Skeletal muscle satellite cell (primary cell): ENCODE data around the gene PSME2.

ENCODE experiments used
- H3K27me3 ChIP-seq: 2 replicates; pipeline ENCODE4 v1.7.0; 2013; ENCODE audit warnings: low read length; ENCODE audit not compliant: control insufficient read depth, insufficient read depth
- H3K36me3 ChIP-seq: 2 replicates; pipeline ENCODE4 v1.7.0; 2013; ENCODE audit warnings: mild to moderate bottlenecking, control low read depth, low read length; ENCODE audit not compliant: insufficient read depth
- H3K4me1 ChIP-seq: 2 replicates; pipeline ENCODE4 v1.7.0; 2013; ENCODE audit warnings: low read length; ENCODE audit not compliant: control insufficient read depth, insufficient read depth
- H3K4me2 ChIP-seq: 2 replicates; pipeline ENCODE4 v1.7.0; 2013; ENCODE audit warnings: mild to moderate bottlenecking, low read length
- H3K4me3 ChIP-seq: 2 replicates; pipeline ENCODE4 v1.7.0; 2013; ENCODE audit warnings: low read length
- H3K9ac ChIP-seq: 2 replicates; pipeline ENCODE4 v1.7.0; 2013; ENCODE audit warnings: mild to moderate bottlenecking, low read depth, low read length, moderate library complexity
- H3K9me3 ChIP-seq: replicated peaks from 2 replicates; pipeline ENCODE4 v1.7.0; 2013; ENCODE audit warnings: mild to moderate bottlenecking, control low read depth, low read length

The PSME2 gene

DNA sequence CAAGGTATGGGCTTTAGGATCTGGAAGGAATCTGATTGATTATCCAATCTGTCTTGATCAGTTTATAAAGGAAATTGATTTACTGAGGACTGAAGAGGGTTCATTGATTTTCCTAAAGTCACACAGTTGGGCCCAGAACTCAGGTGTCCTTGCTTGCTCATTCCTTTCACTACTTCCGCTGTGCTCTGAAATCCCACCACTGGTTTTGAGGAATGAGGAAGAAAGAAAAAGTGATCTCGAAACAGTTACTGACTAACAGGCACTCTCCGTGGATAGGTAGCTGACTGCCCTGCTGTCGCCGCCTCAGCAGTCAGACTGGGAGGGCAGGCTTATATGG is 16.1 kb downstream of the PSME2 start, which contains the start of gene FITM1:
TSS of gene FITM1 (plus strand) at position 280 of the 337 bp plus-strand sequence. CDS start 905 bp downstream, outside the sequence.
- H3K4me2 ChIP-seq, result peak within 1 kb of the TSS; percentile 20
- H3K27me3 ChIP-seq, result no peaks in the 10 kb centered on the region
- no peak within 1 kb of the TSS for H3K4me3 ChIP-seq
- no peaks in the 10 kb centered on the region for H3K36me3 ChIP-seq
- no peaks in the 10 kb centered on the region for H3K9me3 ChIP-seq
- H3K4me1 ChIP-seq, result peaks cover 22% of the 10 kb centered on the region
- H3K9ac ChIP-seq, result no peak within 1 kb of the TSS

DNA sequence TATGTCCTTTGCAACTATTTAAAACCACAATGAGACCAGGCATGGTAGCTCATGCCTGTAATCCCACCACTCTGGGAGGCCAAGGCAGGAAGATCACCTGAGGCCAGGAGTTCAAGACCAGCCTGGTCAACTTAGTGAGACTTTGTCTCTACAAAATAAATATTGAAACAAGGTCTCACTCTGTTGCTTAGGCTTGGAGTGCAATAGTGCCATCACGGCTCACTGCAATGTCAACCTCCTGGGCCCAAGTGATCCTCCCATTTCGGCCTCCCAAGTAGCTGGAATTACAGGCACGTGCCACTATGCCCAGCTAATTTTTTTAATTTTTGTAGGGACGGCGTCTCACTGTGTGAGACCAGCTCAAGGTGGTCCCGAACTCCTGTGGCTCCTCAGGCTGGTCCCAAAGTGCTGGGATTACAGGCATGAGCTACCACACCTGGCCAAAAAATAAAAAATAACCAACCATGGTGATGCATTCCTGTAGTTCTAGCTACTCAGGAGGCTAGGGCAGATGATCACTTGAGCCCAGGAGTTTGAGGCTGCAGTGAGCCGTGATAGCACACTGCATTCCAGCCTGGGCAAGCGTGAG is 16.9 kb downstream of the PSME2 start:
- no peak overlapping the region for H3K9ac ChIP-seq
- H3K36me3 ChIP-seq, result no peaks in the 10 kb centered on the region
- no peaks in the 10 kb centered on the region for H3K9me3 ChIP-seq
- H3K4me3 ChIP-seq, result no peak overlapping the region
- peaks cover 21% of the 10 kb centered on the region for H3K4me1 ChIP-seq
- no peak overlapping the region for H3K4me2 ChIP-seq
- H3K27me3 ChIP-seq, result no peaks in the 10 kb centered on the region

DNA sequence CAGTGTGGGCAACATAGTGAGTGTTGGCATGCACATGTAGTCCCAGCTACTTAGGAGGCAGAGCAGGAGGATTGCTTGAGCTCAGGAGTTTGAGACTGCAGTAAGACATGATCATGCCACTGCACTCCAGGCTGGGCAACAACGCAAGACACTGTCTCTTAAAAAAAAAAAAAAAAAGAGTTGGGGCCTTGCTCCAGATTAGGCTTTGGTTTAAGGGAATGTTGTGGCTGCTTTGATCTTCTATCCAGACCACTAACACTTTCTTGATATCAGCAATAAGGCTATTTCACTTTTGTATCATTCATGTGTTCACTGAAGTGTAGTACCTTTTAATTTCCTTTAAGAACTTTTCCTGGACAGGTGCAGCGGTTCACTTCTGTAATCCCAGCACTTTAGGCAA is 18.7 kb downstream of the PSME2 start:
- no peaks in the 10 kb centered on the region for H3K27me3 ChIP-seq
- no peak overlapping the region for H3K4me3 ChIP-seq
- no peak overlapping the region for H3K9ac ChIP-seq
- no peak overlapping the region for H3K4me2 ChIP-seq
- no peaks in the 10 kb centered on the region for H3K9me3 ChIP-seq
- H3K36me3 ChIP-seq, result no peaks in the 10 kb centered on the region
- peaks cover 21% of the 10 kb centered on the region for H3K4me1 ChIP-seq

DNA sequence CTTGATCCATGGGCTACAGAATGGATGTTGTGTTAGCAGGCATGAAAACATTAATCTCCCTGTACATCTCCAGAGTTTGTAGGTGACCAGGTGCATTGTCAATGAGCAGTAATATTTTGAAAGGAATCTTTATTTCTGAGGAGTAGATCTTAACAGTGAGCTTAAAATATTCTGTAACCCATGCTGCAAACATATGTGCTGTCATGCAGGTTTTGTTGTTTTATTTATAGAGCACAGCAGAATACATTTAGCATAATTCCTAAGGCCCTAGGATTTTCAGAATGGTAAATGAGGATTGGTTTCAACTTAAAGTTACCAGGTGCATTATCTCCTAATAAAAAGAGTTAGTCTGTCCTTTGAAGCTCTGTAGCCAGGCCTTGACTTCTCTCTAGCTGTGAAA is 19.5 kb downstream of the PSME2 start:
- no peak overlapping the region for H3K4me2 ChIP-seq
- no peaks in the 10 kb centered on the region for H3K27me3 ChIP-seq
- no peaks in the 10 kb centered on the region for H3K36me3 ChIP-seq
- no peaks in the 10 kb centered on the region for H3K9me3 ChIP-seq
- no peak overlapping the region for H3K4me3 ChIP-seq
- peaks cover 14% of the 10 kb centered on the region for H3K4me1 ChIP-seq
- H3K9ac ChIP-seq, result no peak overlapping the region

DNA sequence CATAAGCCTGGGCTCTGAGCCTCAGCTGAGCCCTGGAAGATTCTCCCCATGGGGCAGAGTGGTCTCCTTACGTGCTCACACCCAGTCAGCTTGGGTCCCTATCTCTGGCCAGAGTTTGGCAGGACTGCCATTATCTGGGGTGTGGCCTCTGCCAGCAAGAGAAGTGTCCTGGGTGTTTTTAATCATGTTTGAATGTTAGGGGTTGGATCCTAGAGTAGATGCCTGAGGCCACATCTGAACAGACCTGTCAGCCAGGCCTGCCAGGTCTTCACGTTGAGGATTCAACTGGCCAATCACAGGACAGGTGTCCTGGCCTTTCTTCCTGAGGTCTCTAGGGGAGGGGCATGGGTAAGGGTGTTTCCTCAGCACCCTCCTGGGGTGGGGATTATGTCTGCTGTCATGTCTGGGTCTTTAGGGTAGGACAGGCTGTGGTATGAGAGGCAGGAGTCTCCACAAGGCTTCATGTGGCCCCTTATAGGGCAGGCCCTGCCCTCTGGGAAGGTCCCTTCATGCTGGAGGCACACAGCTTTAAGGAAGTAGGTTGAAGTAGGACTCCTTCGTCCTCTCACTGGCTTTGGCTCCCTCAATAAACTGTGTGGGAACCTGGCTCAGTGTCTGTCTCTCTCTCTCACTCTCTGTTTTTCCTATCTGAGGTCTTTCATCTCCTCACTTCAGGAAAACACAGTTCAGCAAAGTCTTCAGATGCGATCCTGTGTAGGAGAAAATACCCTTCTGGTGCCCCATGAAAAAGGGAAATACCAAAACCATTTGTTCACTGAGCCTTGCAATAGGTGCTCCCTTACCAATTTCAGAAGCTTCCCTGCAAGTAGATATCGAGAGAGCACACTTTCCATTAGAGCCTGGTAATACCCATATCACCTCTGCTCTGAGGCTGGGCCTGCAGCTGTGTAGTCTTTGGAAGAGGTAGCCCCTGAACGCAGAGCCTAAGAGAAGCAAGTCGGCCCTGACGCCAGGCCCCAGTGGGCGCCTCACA is 22.7 kb downstream of the PSME2 start:
- no peaks in the 10 kb centered on the region for H3K4me1 ChIP-seq
- no peak overlapping the region for H3K4me3 ChIP-seq
- H3K4me2 ChIP-seq, result no peak overlapping the region
- H3K27me3 ChIP-seq, result no peaks in the 10 kb centered on the region
- H3K9me3 ChIP-seq, result no peaks in the 10 kb centered on the region
- no peak overlapping the region for H3K9ac ChIP-seq
- H3K36me3 ChIP-seq, result peaks cover 28% of the 10 kb centered on the region

DNA sequence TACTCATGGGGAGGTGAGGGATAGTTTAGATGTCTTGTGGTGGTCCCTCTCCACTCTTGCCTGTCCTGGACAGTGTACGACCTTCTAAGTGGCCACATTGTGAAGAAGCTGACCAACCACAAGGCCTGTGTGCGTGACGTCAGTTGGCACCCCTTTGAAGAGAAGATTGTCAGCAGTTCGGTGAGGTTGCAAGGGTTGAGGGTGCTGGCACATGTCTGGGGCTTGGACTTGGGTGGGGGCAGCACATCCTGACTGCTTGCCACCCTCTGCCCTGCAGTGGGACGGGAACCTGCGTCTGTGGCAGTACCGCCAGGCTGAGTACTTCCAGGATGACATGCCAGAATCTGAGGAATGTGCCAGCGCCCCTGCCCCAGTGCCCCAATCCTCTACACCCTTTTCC is 23.5 kb downstream of the PSME2 start:
- no peaks in the 10 kb centered on the region for H3K9me3 ChIP-seq
- H3K36me3 ChIP-seq, result peaks cover 31% of the 10 kb centered on the region
- no peaks in the 10 kb centered on the region for H3K4me1 ChIP-seq
- no peaks in the 10 kb centered on the region for H3K27me3 ChIP-seq
- no peak overlapping the region for H3K4me2 ChIP-seq
- H3K9ac ChIP-seq, result no peak overlapping the region
- no peak overlapping the region for H3K4me3 ChIP-seq

DNA sequence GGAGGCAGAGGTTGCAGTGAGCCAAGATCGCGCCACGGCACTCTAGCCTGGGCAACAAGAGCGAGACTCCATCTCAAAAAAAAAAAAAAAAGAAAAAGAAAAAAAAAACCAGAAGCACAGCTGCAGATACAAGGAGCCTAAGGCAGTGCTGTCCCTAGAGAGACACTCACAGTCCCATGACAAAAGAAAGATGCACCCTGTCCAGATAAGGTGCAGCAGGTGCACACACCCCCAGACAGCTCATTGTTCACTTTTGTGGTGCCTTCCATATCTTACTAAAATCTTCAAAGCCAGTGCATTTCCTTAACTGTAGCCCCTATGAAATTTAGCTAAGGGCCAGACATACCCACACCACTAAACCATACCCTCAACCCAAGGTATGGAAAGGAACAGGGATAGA is 24.0 kb downstream of the PSME2 start:
- no peak overlapping the region for H3K4me3 ChIP-seq
- peaks cover 31% of the 10 kb centered on the region for H3K36me3 ChIP-seq
- no peaks in the 10 kb centered on the region for H3K27me3 ChIP-seq
- no peaks in the 10 kb centered on the region for H3K4me1 ChIP-seq
- no peak overlapping the region for H3K4me2 ChIP-seq
- no peak overlapping the region for H3K9ac ChIP-seq
- no peaks in the 10 kb centered on the region for H3K9me3 ChIP-seq

DNA sequence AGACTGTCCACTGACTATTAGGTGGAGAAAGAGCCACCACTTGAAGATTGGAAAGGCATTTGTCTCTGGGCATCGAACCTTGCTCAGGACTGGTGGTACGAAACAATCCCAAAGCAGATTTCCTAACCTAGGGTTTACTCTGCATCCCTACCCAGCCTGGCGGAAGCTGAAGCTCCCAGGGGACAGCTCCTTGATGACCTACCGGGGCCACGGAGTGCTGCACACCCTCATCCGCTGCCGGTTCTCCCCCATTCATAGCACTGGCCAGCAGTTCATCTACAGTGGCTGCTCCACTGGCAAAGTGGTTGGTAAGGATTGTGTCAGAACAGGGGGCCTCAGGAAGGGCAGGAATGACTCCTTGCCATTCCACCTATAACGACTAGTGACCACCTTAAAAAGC is 25.2 kb downstream of the PSME2 start:
- H3K4me2 ChIP-seq, result no peak overlapping the region
- no peak overlapping the region for H3K4me3 ChIP-seq
- H3K9me3 ChIP-seq, result no peaks in the 10 kb centered on the region
- no peaks in the 10 kb centered on the region for H3K4me1 ChIP-seq
- H3K9ac ChIP-seq, result no peak overlapping the region
- H3K27me3 ChIP-seq, result no peaks in the 10 kb centered on the region
- peaks cover 31% of the 10 kb centered on the region for H3K36me3 ChIP-seq

DNA sequence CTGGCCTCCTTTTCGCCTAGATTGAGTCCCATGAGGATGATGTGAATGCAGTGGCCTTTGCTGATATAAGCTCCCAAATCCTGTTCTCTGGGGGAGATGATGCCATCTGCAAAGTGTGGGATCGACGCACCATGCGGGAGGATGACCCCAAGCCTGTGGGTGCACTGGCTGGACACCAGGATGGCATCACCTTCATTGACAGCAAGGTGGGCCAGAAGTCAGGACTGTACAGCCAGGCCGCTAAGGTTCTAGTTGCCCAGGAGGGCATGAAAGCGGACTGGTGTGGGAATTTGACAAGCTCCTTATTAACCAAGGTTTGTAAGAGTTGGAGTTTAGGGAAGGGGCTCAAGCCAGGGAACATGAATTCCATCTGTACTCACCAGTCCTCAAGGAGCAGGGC is 26.7 kb downstream of the PSME2 start:
- Histone ChIP-seq H3K4me2 (no peak overlapping the region), H3K4me3 (no peak overlapping the region), H3K36me3 (peaks cover 31% of the 10 kb centered on the region), H3K9me3 (no peaks in the 10 kb centered on the region), H3K27me3 (no peaks in the 10 kb centered on the region), H3K4me1 (peaks cover 6% of the 10 kb centered on the region), H3K9ac (no peak overlapping the region)

DNA sequence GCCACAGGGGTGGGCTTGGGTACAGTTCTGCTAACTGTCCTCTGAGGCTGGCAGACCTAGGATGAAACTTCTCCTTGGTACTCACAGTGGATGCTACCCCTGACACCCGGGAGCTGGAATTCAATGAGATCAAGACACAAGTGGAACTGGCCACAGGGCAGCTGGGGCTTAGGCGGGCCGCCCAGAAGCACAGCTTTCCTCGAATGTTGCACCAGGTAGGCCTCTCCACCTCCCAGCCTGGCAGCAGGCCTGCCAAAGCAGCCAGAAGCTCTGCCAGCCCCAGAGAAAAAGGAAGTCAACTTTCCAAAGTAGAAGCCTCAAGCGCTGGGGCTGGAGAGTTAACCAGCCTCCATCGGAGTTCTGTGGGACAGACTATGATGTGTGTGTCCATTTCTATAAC is 29.2 kb downstream of the PSME2 start:
- Histone ChIP-seq H3K9ac (no peak overlapping the region), H3K4me2 (no peak overlapping the region), H3K4me3 (no peak overlapping the region), H3K36me3 (peaks cover 31% of the 10 kb centered on the region), H3K27me3 (no peaks in the 10 kb centered on the region), H3K4me1 (peaks cover 11% of the 10 kb centered on the region), H3K9me3 (no peaks in the 10 kb centered on the region)

DNA sequence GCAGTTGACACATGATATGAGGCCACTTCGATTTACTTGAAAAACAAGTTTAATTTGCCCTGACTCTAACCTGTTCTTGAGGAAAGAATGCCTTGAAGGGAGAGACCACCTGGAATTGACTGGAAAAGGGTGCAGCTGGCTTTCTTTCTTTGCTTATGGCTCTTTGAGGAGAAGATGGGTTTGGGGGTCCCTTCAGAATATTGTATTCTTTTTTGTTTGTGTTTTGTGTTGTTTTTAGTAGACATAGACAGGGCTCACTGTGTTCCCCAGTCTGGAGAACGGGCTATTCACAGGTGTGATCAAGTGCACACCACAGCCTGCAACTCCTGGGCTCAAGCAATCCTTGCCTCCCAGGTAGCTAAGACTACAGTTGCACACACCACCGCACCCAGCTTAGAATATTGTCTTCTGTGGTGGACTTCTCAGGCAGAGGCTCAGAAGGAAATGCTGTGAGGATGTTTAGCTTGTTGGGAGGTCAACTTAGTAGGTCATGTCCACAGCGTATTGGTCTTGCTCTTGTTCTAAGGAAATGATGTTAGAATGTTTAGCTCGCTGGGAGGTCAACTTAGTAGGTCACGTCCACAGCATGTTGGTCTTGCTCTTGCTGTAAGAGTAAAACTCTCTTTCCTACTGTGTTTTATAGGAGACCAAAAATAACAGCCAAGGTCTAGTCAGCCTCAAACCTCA is 30.1 kb downstream of the PSME2 start:
- Histone ChIP-seq H3K27me3 (no peaks in the 10 kb centered on the region), H3K4me2 (peak overlapping the region; percentile 90), H3K9me3 (no peaks in the 10 kb centered on the region), H3K4me1 (peaks cover 11% of the 10 kb centered on the region), H3K9ac (no peak overlapping the region), H3K4me3 (peak overlapping the region; percentile 76), H3K36me3 (peaks cover 24% of the 10 kb centered on the region)
